HG02938 (cell line): ENCODE measurements around the gene RHOT2.

Experiments used
- ATAC-seq: cut with Tn5 transposase; IDR thresholded peaks from one replicate; pipeline ENCODE4 v1.9.1; 2021; ENCODE audit warnings: mild to moderate bottlenecking, moderate library complexity; ENCODE audit not compliant: unreplicated experiment

Gene RHOT2

DNA sequence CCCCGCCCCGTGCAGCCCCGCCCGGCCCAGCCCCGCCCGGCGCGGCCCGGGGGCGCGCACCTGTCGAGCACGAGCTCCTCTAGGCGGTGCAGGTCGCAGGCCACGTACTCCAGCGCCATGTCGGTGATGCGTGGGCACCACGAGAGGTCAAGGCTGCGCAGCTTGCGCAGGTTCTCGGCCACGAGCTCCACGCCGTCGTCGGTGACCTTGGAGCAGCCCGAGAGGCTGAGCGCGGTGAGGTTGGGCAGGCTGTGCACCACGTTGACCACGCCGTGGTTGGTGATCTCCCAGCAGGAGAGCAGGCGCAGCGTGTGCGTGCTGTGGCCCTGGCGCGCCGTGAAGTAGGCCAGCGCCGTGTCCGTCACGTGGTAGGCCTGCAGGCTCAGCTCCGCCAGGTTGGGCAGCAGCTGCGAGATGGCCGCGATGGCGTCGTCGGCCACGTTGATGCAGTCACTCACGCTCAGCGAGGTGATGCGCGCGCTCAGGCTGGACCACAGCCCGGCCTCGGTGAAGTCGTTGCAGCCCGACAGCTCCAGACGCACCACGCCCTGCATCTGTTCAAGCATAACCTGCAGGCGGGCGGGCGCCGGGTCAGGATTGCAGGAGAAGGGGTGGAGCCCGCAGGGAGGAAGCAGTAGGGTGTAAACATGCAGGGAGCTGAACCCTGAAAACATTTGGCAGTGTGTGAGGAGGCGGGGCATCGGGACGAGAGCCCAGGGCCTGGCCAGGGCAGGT is 27.6 kb downstream of the RHOT2 start:
- no peak for ATAC-seq

GRCh38 chr16:698911-699671 is 31.2 kb downstream of the RHOT2 start:
- ATAC-seq = no peak

- no peak for ATAC-seq
Measured at GRCh38 chr16:700684-701584, 33.0 kb downstream of the RHOT2 start.

GRCh38 chr16:702341-702740 is 34.4 kb downstream of the RHOT2 start:
- ATAC-seq = no peak

- no peak for ATAC-seq
Measured at GRCh38 chr16:703406-703805, 35.5 kb downstream of the RHOT2 start.

DNA sequence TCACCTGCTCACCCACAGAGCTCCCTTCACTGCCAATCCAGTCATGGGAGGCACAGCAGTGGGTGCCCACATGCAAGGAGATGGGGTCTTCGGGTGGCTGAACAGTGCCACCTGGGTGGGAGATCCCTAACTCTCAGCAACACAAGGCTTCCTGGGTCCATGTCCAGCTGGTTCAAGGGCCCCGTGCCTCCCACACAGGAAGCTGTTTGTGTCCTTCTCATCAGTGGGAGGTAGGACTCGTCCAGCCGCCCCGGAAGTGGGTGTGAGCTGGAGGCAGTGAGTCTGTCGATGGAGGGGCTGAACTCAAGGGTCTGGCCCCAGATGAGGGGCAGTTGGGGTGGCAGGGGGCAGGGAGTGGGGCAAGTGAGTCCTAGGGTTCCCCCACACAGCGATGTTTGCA is 36.1 kb downstream of the RHOT2 start:
- no peak for ATAC-seq

GRCh38 chr16:704552-705380 is 36.8 kb downstream of the RHOT2 start:
- no peak for ATAC-seq

DNA sequence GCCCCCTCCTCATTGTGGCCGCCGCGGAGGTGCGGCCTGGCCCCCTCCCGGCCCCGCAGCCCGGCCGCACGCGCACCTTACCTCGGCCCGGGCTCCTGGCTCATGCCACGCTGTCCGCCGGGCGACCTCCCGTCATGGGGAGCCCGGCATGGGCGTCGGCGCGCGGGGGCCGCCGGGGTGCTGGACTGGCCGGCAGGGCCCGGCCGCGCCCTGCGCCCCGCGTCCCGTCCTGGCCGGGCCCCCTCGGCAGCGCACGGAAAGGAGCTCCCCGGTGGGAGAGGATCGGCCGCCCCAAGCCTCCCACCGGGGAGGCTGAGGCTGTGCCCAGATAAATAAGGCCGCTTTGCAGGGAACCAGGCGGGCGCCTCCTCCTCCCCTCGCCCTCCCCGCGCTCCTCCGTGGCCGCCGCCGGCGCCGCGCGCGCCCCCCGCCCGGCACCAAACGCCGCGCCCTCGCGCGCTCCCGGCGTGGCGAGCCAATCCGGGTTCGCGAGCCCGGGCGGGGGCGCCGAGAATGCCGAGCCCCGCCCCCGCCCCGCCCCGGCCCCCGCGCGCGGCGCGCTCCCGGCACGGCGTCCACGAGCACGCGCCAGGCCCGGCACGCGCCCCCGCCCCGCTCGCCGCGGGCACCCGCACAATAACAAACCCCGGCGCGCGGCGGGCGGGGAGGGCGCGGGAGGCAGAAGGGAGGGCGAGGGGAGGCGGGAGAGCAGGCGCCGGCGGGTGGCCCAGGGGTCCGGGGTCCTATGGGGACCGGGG is 37.7 kb downstream of the RHOT2 start, which contains the start of gene FBXL16:
Gene FBXL16 (minus strand): TSS at position 371 of the 758 bp plus-strand sequence. CDS start 8,396 bp downstream, outside the sequence.
- ATAC-seq = no peak

DNA sequence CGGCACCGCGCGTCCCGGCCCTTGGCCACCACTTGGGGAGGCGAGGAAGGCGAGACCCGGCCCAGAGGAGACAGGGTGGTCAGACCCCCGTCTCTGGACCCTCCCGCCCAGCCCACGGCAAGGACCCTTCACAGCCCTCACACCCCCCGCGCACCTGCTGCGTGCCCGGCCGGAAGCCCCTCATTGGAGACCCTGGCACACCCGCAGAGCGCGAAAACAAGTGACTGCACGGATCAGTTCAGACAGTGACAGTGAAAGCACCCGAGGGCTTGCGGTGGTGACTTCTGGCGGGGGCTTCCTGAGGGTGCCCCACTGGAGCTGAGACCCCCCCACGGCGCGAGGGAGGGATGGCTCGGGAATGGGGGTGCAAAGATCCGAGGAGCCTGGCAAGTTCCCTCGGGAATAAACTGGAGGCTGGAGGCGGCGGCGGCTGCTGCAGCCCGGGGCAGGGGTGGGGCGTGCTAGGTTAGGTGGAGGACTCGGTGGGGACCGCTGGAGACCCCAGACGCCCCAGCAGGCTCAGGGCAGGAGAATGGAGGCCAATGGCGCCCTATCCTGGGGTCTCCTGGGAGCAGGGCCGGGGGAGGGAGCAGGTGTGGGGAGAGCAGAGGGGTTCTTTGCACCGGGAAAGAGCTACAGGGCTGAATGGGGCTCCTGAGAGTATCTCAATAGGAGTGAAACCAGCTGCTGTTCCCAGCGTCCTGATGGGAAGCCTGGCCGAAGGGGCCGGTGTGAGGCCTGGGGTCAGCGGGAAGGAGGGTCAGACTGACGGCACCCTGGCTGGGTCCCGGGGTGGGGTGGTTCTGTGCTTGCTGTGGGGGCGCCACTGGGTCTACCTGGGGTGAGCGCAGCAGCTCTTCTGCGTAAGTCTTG is 38.5 kb downstream of the RHOT2 start:
- ATAC-seq = no peak

- ATAC-seq = no peak
Measured at GRCh38 chr16:707062-707538, 39.2 kb downstream of the RHOT2 start.

GRCh38 chr16:708019-708418 is 40.1 kb downstream of the RHOT2 start:
- ATAC-seq = no peak

- no peak for ATAC-seq
Measured at GRCh38 chr16:708959-709358, 41.0 kb downstream of the RHOT2 start.

DNA sequence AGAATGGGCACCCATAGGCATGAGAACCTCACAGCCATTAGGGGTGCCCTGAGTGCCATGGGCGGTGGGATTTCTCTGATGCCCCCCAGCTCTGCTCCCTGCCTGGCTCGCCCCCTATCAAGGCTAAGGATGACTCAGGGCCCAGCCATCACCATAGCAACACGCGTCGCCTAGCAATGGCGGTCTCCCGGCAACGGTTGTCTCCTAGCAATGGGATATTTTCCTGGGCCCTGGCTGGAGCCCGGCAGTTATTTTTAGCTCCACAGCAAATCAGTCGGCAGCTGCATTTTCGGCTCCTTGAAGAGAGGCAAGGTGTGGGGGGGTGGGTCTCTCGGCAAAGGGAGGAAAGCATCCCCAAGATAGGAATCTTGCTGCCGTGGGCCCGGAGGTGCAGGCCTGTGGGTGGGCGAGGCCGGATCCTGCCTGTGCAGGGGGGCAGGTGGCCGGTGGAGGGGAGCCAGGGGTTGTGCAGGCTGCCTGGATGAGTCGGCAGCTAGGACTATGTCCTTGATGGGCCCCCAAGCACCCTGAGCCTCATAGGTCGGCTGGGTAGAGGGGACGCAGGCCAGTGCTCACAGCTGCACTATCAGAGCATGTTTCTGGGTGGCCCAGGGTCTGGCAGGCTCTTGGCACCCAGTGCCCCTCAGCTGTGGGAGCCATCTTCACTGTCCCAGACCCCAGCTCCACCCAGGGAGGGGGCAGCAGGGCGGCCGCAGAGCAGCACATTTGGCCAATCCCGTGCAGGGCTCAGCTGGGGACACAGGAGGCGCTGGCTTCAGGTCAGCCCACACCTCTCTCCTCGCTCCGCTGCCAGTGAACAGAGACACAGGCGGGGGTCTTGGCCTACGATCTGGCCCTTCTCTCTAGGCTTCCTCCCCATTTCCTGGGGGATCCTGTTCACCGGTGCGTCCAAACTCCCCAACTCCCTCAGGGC is 41.9 kb downstream of the RHOT2 start:
- ATAC-seq = no peak

DNA sequence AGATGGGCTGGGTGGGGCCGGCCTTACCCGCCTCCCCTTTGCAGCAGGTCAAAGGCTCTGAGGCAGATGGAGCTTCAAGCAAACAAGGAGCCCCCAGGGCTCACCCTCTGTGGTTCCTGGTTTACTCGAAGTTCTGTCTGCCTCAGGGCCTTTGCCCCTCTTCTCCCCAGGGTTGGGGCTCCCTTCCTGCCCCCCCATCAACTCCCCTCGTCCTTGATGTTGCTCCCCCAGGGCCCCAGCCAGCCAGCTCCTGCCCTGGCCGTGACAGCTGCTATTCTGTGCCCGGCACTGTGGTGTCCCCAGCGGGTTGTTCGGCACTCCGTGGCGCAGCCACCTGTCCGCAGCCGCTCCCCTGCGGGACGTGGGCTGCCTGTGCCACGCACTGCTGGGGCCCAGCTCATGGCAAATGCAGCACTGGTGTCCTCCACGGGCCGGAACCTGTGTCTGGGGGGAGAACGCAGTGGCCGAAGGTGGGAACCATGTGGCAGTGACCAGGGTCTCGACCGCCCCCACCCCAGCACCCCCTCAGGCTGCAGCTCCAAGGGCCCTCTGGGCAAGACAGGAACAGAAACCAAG is 42.7 kb downstream of the RHOT2 start:
- no peak for ATAC-seq

GRCh38 chr16:711084-711483 is 43.2 kb downstream of the RHOT2 start:
- ATAC-seq = no peak

DNA sequence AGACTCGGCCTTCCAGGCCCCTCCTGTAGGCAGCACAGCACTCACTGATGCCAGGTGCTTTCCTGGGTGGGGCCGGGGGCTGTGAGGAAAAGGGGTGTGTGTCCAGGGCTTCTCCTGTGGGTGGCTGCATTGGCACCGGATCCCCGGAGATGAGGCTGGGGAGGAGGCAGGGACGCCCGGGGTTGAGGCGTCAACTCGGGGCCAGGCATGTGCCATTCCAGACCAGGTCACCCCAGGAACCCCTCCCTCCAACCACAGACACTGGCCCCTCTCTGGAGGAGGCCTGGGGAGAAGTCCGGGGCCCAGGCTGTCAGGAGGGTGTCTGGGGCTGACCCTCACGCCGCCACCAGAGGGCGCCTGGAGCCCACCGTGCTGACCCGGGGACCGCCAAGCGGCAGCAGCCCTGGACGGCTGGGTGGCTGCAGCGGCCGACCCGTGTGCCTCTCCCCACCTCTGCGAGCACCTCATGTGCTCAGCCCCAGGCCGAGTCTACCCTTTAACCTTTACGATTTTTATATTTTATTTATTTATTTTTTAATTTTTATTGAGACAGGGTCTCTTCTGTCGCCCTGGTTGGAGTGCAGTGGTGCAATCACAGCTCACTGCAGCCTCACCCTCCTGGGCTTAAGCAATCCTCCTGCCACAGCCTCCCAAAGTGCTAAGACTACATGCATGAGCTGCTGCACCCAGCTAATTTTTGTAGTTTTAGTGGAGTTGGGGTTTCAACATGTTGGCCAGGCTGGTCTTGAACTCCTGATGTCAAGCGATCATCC is 43.8 kb downstream of the RHOT2 start:
- ATAC-seq = no peak
